NCI-H2107 treated with DMSO at 0.1 percent for 48 hours (cell line): ENCODE measurements around the gene PLK1.

Experiments used
- DNase-seq: peaks from one replicate; lab custom pipeline; 2025; ENCODE audit not compliant: unreplicated experiment; lab: John Stamatoyannopoulos, UW

PLK1 gene

DNA sequence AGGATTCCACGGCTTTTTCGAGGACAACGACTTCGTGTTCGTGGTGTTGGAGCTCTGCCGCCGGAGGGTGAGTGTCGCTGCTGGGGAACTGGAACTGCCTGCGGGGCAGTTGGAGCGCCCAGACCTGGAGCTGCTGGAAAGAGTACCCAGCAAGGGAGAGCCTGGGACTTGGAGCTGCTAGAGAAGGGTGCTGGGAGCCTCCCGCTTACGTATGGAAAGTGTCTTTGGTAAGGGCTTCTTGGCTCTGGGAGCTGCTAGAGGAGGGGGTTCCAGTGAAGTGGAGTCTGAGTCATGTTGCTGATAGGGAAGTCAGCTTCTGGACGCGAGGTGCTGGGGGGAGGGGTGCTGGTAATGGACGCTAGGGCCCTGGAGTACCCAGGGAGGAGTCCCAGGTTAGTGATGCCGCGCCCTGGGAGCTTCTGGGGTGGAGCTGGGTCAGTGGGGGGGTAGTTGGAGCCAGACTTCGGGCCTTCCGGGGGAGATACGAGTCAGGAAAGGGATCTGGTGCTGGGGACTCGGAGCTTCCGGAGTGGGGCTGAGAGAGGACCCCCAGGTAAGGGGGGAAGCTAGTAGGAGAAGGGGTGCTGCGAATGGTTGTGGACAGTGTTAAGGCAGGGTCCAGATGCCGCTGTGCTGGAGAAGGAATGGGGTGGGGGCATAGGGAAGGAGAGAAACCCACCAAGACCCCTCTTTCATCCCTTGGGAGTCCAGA is 741 bp downstream of the PLK1 start:
- DNase-seq: peak; percentile 24

DNA sequence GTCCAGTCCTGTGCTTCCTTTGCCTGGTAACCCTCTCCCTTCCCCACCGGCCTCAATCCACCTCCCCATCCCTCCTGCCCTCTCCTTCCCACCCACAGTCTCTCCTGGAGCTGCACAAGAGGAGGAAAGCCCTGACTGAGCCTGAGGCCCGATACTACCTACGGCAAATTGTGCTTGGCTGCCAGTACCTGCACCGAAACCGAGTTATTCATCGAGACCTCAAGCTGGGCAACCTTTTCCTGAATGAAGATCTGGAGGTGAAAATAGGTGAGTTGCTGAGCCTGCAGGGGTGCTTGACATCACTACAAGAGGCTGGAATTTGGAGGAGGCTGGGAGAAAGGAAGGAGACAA is 1.3 kb downstream of the PLK1 start:
- DNase-seq: no peak

DNA sequence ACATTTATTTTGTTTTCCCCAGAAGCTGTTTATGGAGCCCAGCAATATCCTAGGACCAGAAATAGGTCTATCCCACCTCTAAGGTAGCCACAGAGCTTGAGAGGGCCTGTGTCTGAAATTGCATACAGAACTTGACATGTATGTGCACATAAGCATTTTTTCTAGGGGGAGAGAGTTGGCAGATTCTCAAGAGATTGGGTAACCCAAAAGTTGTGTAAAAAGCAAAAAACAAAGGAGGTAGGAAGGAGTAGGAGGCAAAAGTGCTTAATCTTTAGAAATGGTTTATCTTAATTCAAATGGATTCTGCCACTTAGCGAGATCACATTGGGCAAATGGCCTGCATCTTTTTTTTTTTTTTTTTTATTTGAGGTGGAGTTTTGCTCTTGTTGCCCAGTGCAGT is 3.5 kb downstream of the PLK1 start:
- DNase-seq: no peak

DNA sequence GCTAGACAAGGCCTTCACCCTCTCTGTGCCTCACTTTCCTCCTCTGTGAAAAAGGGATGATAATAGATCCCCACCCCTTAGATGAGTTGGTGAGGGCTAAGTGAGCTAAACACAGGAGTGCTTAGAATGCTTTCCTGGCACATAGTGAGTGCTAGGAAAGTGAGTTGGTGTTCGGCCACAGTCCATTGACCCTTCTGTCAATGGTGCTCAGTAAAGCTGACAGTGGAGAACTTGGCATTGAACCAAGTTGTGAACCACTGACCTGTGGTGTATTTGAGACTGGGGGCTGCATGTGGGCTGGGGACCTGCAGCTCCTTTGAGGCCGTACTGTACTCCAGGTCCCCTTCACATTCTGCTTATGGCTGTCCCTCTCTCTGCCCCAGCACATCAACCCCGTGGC is 4.8 kb downstream of the PLK1 start:
- no peak for DNase-seq

DNA sequence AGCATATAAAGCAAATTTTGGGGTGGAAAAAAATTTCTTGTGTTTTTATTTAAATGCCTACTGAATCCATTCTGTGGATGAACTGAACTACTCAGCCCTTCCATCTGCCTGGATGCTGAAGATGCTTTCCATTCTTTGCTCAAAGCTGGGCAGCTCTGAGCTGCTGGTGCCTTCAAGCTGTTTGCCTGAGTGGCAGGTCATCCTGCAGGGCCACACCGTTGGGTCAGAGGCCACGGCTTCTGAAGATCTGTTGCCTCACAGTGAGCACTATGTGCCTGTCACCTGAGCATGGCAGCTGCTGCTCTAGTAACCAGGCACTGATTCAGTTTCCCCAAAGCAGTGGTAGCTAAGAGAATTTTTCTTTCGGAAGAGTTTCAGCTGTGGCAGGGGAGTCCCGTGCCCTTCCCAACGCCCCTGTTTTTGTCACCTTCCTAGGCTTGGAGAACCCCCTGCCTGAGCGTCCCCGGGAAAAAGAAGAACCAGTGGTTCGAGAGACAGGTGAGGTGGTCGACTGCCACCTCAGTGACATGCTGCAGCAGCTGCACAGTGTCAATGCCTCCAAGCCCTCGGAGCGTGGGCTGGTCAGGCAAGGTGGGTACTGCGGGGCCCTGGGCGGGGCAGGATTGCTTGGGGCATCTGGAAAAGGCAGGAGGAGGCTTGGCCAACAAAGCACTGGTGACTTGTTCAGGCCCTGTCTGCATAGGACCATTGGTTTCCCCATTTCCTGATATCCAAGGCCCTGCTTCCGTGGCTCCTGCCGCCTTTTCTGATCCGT is 8.5 kb downstream of the PLK1 start:
- no peak for DNase-seq

DNA sequence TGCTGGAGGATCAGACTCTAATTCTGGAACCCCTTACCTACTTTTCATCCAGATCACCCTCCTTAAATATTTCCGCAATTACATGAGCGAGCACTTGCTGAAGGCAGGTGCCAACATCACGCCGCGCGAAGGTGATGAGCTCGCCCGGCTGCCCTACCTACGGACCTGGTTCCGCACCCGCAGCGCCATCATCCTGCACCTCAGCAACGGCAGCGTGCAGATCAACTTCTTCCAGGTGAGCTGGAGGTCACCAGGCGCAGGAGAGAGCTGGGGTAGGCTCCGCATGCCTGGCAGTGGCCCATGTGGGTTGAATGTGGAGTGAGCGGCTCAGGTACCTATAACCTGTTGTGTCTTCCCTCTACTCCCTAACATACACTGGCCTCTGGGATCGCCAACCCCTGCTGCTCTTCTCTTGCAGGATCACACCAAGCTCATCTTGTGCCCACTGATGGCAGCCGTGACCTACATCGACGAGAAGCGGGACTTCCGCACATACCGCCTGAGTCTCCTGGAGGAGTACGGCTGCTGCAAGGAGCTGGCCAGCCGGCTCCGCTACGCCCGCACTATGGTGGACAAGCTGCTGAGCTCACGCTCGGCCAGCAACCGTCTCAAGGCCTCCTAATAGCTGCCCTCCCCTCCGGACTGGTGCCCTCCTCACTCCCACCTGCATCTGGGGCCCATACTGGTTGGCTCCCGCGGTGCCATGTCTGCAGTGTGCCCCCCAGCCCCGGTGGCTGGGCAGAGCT is 10.9 kb downstream of the PLK1 start:
- DNase-seq: no peak

DNA sequence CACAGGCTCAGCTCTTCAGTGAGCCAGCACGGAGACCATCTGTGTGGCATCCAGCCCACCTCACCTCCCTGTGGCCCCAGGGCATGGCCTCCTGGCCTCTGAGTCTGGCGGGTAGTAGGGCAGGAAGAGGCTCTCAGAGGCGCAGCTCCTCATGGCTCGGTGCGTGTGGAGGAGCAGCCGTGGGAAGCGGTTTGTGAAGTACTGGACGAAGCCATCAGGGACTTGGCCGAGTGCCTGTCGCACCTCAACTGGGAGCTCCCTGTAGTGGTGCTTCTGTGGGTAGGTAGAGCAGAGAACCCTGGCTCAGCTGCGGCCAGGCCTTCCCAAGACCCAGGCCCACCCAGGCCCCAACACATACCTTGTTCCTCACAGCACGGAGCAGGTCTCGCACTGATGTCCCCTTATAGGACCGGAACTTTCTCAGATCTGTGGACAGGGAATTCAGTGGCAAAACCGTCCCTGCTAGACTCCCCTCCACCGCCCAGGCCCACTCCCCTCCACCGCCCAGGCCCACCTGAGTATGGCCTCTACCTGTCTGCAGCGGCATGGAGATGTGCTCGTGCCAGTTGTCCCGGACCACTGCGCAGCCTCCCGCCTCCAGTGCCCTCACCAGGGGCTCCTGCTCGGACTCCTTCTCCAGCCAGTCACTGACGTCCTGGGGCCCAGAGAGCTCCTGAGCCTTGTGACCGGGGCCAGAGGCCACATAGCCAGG is 12.2 kb downstream of the PLK1 start:
- no peak for DNase-seq

DNA sequence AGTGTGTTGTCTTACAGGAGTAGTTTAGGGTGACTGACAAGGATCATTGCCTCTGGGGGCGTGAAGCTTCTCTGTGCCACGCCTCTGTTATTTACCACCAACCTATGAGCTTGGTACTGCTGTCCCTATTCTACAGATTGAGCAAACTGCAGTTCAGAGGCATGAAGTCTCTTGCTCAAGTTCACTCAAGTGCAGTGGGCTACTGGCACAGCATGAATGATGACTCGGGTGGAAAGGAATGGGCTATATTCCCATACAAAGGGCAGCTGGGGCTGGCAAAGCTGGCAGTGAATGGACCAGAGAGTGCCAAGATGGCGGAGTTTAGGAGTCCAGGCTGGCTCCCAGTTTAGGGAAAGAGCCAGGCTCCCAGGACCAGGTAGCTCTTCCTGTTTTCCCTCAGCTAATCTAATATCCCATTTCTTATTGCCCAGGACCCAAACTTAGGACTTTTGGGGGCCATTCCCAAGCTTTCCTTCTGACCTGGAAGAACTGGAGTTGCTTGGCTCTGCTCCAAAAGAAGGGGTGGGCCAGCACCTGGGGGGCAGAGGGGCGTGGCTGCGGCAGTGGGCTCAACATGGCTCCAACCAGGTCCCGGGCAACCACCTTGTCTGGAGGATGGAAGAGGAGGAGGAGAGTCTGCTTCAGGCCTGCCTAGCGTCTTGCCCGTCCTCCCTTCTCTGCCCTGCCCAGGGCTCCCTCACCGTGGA is 12.9 kb downstream of the PLK1 start:
- DNase-seq: no peak

DNA sequence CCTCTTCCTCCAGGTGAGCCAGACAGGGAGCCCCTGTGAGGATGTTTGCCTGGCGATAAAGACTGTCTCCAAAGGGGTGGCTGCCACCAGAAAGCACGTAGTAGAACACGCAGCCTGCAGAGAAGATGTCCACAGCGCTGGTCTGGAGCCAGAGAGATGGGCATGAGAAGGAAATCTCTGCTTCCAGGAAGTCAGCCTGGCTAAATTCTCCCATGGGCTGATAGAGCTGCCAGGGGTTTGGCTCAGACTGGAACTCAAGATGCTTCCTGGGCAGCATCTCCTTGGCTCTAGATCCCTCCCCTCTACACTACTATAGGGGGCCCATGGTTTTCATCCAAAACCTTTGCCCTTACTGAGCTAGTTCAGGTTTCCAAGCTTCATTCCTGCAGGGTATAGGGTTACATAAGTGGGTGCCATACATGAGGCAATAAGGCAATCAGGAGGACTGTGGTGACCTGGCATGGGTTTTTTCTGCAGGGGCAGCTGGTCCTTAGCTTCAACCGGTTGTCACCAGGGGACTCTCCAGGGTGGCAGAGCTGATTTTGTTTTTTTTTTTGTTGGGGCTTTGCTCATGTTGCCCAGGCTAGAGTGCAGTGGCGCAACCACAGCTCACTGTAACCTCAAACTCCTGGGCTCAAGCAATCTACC is 13.6 kb downstream of the PLK1 start:
- peak; percentile 33 for DNase-seq

DNA sequence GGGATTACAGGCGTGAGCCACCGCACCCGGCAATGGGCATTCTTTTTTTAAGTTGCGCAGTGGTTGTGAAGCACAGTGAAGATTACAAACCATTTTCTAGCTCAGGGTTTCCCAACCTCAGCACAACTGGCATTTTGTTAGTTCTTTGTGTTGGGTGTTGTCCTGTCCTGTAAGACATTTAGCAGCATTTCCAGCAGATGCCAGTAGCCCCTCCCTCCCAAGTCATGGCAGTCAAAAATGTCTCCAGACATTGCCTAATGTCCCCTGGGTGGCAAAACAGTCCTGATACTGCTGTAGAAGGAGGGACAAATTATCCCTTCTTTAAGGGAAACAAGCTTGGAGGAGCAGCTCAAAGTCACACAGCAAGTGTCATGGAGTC is 15.6 kb downstream of the PLK1 start:
- DNase-seq: no peak

DNA sequence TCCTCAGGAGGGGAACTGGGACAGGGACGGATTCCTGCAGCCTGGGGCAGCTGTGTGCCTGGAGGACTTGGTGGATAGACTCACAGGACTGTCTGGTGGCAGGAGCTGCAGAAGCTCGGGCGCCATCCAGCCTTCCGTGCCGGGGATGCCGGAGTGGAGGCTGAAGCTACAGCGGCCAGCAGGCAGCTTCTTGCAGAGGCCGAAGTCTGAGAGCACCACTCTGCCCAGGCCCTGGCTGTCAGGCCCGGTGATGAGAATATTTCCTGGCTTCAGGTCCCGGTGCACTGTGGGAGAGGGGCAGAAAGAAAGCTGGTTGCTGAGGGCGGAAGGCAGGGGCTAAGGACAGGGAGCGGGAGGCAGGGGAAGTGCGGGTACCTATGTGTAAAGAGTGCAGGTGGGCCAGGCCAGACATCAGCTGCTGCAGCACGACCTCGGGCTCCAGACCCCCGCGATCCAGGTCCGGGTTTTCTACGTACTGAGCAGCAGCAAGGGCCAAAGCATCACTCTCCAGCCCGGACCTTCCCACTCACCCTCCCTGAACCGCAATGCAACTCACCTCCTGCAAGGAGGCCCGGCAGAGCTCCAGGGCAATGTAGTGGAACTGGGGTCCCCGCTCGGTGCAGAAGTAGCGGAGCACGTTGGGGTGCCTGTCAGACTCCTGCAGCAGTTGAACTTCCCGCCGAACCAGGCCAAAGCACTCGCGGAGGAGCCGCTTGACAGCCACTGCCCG is 16.1 kb downstream of the PLK1 start:
- no peak for DNase-seq

DNA sequence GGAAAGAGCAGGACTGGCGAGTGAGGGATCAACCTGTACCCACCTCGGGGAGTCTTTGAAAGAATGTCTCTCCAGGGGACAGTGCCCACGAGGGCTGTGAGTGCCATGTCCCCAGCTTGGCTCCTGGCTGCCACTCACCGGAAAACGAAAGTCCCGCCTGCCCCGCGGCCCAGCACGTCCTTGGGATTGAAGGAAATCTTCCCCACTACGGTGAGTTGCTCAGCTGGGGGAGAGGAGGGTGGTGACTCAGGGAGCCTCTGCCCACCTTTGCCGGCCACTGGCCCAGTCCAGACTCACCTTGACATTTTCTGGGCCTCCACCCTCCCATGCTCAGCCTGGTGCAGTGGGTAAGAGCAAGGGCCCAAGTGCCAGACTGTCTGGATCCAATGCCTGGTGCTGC is 17.1 kb downstream of the PLK1 start:
- DNase-seq: no peak

DNA sequence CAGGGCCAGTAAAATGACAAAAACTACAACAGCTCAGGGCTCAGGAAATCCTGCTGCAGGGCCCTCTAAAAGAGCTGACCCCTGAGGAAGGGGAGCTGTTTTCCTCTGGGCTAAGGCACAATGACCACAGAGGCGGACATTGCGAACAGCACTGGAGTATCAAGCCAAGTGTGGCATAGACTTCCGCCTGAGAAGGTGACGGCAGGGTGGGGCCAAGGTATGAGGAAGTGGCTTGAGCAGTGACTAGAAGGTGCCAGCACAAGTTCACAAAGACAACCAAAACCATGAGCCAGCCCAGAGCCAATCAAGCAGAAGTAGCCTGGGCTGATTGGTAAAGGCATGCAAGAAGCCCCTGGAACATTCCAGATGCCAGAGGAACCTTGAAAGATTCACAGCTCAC is 20.4 kb downstream of the PLK1 start:
- DNase-seq: no peak

DNA sequence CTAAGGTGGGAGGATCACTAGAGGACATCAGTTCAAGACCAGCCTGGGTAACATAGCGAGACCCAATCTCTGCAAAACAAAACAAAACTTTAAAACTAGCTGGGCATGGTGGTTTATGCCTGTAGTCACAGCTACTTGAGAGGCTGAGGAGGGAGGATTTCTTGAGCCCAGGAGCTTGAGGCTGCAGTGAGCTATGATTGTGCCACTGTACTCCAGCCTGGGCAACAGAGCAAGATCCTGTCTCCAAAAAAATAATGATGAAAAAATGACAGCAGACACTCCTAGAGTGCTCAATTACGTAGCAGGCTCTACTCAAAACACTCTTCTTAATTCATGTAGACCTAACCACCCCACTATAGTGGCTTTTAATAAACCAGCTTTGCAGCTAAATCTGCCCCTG is 21.4 kb downstream of the PLK1 start:
- no peak for DNase-seq

DNA sequence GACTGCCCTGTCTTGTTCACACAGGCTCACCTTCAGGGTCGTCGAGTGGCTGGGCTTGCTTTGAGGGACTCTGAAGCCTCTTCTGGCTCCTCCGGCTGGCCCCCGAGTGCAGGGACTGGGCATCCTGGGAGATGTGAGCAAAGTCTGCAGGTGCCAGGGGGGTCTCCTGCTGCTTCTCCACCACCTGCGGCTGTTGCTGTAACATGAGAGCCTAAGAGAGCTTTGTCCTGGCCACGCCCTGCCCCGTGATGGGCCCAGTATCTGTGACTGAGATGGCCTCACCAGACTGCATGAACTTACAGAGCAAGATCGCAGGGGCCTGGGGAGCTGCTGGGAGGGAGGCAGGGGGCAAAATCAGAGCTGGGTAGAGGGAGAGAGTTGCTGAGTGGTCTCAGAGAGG is 21.8 kb downstream of the PLK1 start:
- peak; percentile 62 for DNase-seq

DNA sequence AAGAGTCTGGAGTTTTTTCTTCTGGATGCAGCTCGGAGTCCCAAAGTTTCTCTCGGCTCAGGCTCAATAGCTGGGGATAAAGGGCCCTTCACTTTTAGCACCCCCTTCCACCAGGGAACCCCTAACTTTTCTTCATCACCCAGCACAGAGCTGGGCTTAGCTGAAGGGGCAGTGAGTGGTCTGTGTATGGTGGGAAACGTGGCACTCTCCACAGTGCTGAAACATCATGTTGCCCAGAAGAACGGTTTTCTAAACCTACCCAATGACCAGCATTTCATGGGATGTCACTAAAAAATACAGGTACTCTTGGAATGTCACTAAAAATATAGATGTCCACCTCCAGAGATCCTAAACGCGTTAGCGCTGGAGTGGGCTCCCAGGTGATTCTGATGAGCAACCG is 22.4 kb downstream of the PLK1 start:
- no peak for DNase-seq

DNA sequence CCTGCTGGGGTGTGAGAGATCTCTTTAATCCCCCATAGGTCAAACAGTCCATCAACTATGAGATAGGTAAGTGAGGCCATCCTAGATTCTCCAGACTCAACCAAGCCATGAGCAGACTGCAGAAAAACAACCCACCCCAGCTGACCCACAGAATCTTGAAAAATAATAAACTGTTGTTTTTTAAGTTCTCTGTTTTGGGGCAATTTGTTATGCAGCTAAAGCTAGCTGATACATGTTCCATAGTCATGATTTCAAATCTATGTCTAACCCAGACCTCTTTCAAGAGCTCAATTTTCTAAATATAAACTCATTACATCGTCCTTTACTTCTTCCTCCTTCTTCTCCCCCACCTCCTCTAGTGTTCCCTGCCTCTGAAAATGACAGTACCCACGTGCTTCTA is 24.3 kb downstream of the PLK1 start:
- no peak for DNase-seq

DNA sequence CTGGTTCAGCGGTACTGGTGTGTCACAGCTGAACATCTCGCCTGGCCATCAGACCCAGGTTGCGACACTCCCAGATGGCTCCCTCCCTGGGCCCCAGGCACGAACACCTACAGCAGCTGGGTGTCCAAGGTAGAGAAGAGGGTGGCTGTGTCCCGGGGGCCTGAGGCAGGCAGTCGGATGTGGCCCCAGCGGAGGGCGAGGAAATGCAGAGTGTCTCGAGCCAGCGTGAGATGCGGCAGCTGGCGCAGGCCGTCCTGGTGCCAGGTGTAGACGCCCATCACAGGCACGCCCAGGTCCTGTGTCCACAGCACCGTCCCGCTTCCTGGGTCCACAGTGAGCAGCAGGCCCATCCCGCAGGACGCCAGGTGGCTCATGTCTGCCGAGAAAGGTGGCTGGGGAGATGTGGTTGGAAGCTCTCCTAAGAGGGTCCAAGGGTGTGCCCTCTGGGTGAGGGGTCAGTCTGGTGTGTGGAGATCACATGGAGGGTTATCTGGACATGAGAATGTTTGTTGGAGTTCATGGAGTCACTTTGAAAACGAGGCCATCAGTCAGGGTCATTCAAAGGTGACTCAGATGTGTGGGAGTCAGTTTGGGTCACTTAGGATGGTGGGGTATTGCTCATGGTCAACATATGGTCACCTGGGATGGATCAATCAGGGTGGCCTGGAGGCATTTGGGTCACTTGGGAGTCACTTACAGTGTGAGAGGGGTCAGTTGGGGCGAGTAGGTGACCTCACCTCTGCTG is 26.3 kb downstream of the PLK1 start:
- DNase-seq: no peak

DNA sequence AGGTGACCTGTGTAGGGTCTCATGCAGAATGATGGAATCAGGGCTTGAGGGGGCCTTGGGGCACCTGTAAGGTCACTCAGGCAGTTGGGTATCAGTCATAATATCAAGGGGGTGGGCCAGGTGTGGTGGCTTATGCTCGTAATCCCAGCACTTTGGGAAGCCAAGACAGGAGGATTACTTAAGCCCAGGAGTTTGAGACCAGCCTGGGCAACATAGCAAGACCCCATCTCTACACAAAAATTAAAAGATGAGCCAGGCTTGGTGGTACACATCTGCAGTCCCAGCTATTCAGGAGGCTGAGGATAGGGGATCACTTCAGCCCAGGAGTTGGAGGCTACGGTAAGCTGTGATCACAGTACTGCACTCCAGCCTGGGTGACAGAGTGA is 26.8 kb downstream of the PLK1 start:
- DNase-seq: no peak
